ENCODE measurements around the gene IL17F.

Gene IL17F

GRCh38 chr6:52251113-52251512 is 6.8 kb upstream of the IL17F start:
- Histone ChIP-seq H3K4me1 (ENCODE audit: insufficient read depth, poor library complexity, severe bottlenecking) (no peaks in the 10 kb centered on the region), H3K27ac (ENCODE audit: poor library complexity, severe bottlenecking) (no peak overlapping the region), H3K4me3 (ENCODE audit: severe bottlenecking) (no peak overlapping the region), H3K36me3 (ENCODE audit: low read depth) (no peaks in the 10 kb centered on the region), H3K27me3 (ENCODE audit: insufficient read depth, poor library complexity, severe bottlenecking) (peaks cover 14% of the 10 kb centered on the region), H3K9me3 (ENCODE audit: severe bottlenecking) (no peaks in the 10 kb centered on the region)
- no peak for TF ChIP-seq CTCF (IDR thresholded peaks at IDR 0.05; ENCODE audit: poor library complexity, severe bottlenecking)
- DNase-seq (ENCODE audit: low spot score) (no peak), ATAC-seq (ENCODE audit: low read depth) (no peak)

- DNase-seq (ENCODE audit: low spot score) (no peak), ATAC-seq (ENCODE audit: low read depth) (no peak)
- H3K4me1 ChIP-seq (ENCODE audit: insufficient read depth, poor library complexity, severe bottlenecking), result no peaks in the 10 kb centered on the region
- no peak for TF ChIP-seq CTCF (IDR thresholded peaks at IDR 0.05; ENCODE audit: poor library complexity, severe bottlenecking)
- no peak overlapping the region for H3K27ac ChIP-seq (ENCODE audit: poor library complexity, severe bottlenecking)
- H3K9me3 ChIP-seq (ENCODE audit: severe bottlenecking), result no peaks in the 10 kb centered on the region
- no peak overlapping the region for H3K4me3 ChIP-seq (ENCODE audit: severe bottlenecking)
- no peaks in the 10 kb centered on the region for H3K36me3 ChIP-seq (ENCODE audit: low read depth)
- H3K27me3 ChIP-seq (ENCODE audit: insufficient read depth, poor library complexity, severe bottlenecking), result peaks cover 17% of the 10 kb centered on the region
These were observed 4.8 kb upstream of the IL17F start for GRCh38 chr6:52249078-52249477.

- H3K27ac ChIP-seq (ENCODE audit: poor library complexity, severe bottlenecking), result no peak overlapping the region
- no peak for TF ChIP-seq CTCF (IDR thresholded peaks at IDR 0.05; ENCODE audit: poor library complexity, severe bottlenecking)
- no peaks in the 10 kb centered on the region for H3K36me3 ChIP-seq (ENCODE audit: low read depth)
- no peaks in the 10 kb centered on the region for H3K9me3 ChIP-seq (ENCODE audit: severe bottlenecking)
- DNase-seq (ENCODE audit: low spot score) (no peak), ATAC-seq (ENCODE audit: low read depth) (no peak)
- no peaks in the 10 kb centered on the region for H3K4me1 ChIP-seq (ENCODE audit: insufficient read depth, poor library complexity, severe bottlenecking)
- no peak overlapping the region for H3K4me3 ChIP-seq (ENCODE audit: severe bottlenecking)
- H3K27me3 ChIP-seq (ENCODE audit: insufficient read depth, poor library complexity, severe bottlenecking), result peaks cover 15% of the 10 kb centered on the region
These were observed 1.1 kb upstream of the IL17F start for GRCh38 chr6:52245425-52245824.

- no peak overlapping the region for H3K4me3 ChIP-seq (ENCODE audit: severe bottlenecking)
- no peaks in the 10 kb centered on the region for H3K9me3 ChIP-seq (ENCODE audit: severe bottlenecking)
- H3K36me3 ChIP-seq (ENCODE audit: low read depth), result no peaks in the 10 kb centered on the region
- no peaks in the 10 kb centered on the region for H3K4me1 ChIP-seq (ENCODE audit: insufficient read depth, poor library complexity, severe bottlenecking)
- no peak overlapping the region for H3K27ac ChIP-seq (ENCODE audit: poor library complexity, severe bottlenecking)
- ATAC-seq (ENCODE audit: low read depth), result no peak
- DNase-seq (ENCODE audit: low spot score), result no peak
- H3K27me3 ChIP-seq (ENCODE audit: insufficient read depth, poor library complexity, severe bottlenecking), result peaks cover 9% of the 10 kb centered on the region
- no peak for TF ChIP-seq CTCF (IDR thresholded peaks at IDR 0.05; ENCODE audit: poor library complexity, severe bottlenecking)
These were observed 912 bp downstream of the IL17F start for GRCh38 chr6:52243282-52243893.

GRCh38 chr6:52241819-52242218 is 2.5 kb downstream of the IL17F start:
- no peaks in the 10 kb centered on the region for H3K36me3 ChIP-seq (ENCODE audit: low read depth)
- DNase-seq (ENCODE audit: low spot score), result no peak
- H3K27ac ChIP-seq (ENCODE audit: poor library complexity, severe bottlenecking), result no peak overlapping the region
- H3K27me3 ChIP-seq (ENCODE audit: insufficient read depth, poor library complexity, severe bottlenecking), result peaks cover 9% of the 10 kb centered on the region
- ATAC-seq (ENCODE audit: low read depth), result no peak
- TF ChIP-seq CTCF (IDR thresholded peaks at IDR 0.05; ENCODE audit: poor library complexity, severe bottlenecking), result no peak
- no peaks in the 10 kb centered on the region for H3K9me3 ChIP-seq (ENCODE audit: severe bottlenecking)
- H3K4me1 ChIP-seq (ENCODE audit: insufficient read depth, poor library complexity, severe bottlenecking), result no peaks in the 10 kb centered on the region
- H3K4me3 ChIP-seq (ENCODE audit: severe bottlenecking), result no peak overlapping the region

All from RWPE2 (cell line).